HepG2 (cell line): ENCODE data around the gene CDC23. TPM values are rescaled to one million over a fixed set of nuclear protein-coding genes. Genes with fewer than 3 reads are reported as not detected.
A peak's percentile ranks its signal among the peaks of the same experiment; 100 is the strongest.

Source experiments
- CHCHD3 ChIP-seq: sonication (generic); formaldehyde crosslinking; IDR thresholded peaks from 2 replicates; pipeline ENCODE4 v1.8.0; 2022; ENCODE audit warnings: mild to moderate bottlenecking, missing genetic modification reagents, moderate library complexity
- NCOR1 ChIP-seq: fragments of 200-600 bp; sonication (generic); IDR thresholded peaks from 2 replicates; pipeline ENCODE4 v1.7.0; 2017; ENCODE audit warnings: antibody characterized with exemption, low read length, borderline replicate concordance
- NRL ChIP-seq: sonication (generic); formaldehyde crosslinking; IDR thresholded peaks from 2 replicates; pipeline ENCODE4 v1.5.0; 2020; ENCODE audit warnings: missing genetic modification reagents, mild to moderate bottlenecking, moderate library complexity, borderline replicate concordance
- PRMT3 ChIP-seq: sonication (generic); formaldehyde crosslinking; IDR thresholded peaks from 2 replicates; pipeline ENCODE4 v1.8.1; 2022; ENCODE audit warnings: low read depth, mild to moderate bottlenecking, moderate library complexity, missing genetic modification reagents, borderline replicate concordance
- ZBTB20 ChIP-seq: sonication (generic); formaldehyde crosslinking; IDR thresholded peaks from 2 replicates; pipeline ENCODE4 v1.8.1; 2023; ENCODE audit warnings: missing genetic modification reagents, low read depth, mild to moderate bottlenecking, borderline replicate concordance
- ZMYM3 ChIP-seq: sonication (generic); formaldehyde crosslinking; IDR thresholded peaks from 2 replicates; pipeline ENCODE4 v1.5.1; 2020; ENCODE audit warnings: mild to moderate bottlenecking, missing genetic modification reagents
- ZNF569 ChIP-seq: sonication (generic); formaldehyde crosslinking; IDR thresholded peaks from 2 replicates; pipeline ENCODE4 v1.5.0; 2020; ENCODE audit warnings: mild to moderate bottlenecking, missing genetic modification reagents, moderate library complexity, borderline replicate concordance
- ZNF672 ChIP-seq: sonication (generic); formaldehyde crosslinking; IDR thresholded peaks from 2 replicates; pipeline ENCODE4 v1.8.1; 2022; ENCODE audit warnings: missing genetic modification reagents
- ZSCAN21 ChIP-seq: sonication (generic); formaldehyde crosslinking; IDR thresholded peaks from 2 replicates; pipeline ENCODE4 v1.8.0; 2022; ENCODE audit warnings: mild to moderate bottlenecking, missing genetic modification reagents, moderate library complexity, borderline replicate concordance
- polyA plus RNA-seq, 8 experiments: library from polyadenylated mRNA; depleted of rRNA in 3 of 8; stranded (reverse) in 7 of 8; unstranded in 1 of 8; fragments of >200 nt; fragmentation: Illumina TruSeq in 4 of 8; extraction: Trizol in 4 of 8; gene quantifications; 2 replicates each; pipeline versions ENCODE4 v1.2.1 to v1.2.3, GENCODE V29; 2011 to 2016; ENCODE audit warnings: low read depth in 4 of 8, missing spikeins in 1 of 8, mixed read lengths in 1 of 8; ENCODE audit not compliant: insufficient read depth in 1 of 8
- total RNA-seq, 5 experiments: library from RNA; depleted of rRNA; stranded (reverse); fragments of >200 nt; fragmentation: Illumina TruSeq; extraction: Trizol; gene quantifications; 2 replicates each; pipeline ENCODE4 v1.2.3, GENCODE V29; 2016; ENCODE audit warnings: low read depth in 1 of 5
- TF ChIP-seq, protein P1 (sequence below): fragments of 450-650 bp; IDR thresholded peaks from 2 replicates; pipeline ENCODE4 v1.6.1; 2017
- TF ChIP-seq, protein P2 (sequence below): sonication (generic); formaldehyde crosslinking; IDR thresholded peaks from 2 replicates; pipeline ENCODE4 v1.8.0; 2022; ENCODE audit warnings: missing genetic modification reagents, low read depth, mild to moderate bottlenecking, borderline replicate concordance
- TF ChIP-seq, protein P3 (sequence below): sonication (generic); formaldehyde crosslinking; IDR thresholded peaks from 2 replicates; pipeline ENCODE4 v1.8.1; 2023; ENCODE audit warnings: mild to moderate bottlenecking, moderate library complexity, missing genetic modification reagents
- TF ChIP-seq, protein P4 (sequence below): sonication (generic); formaldehyde crosslinking; IDR thresholded peaks from 2 replicates; pipeline ENCODE4 v1.5.0; 2020; ENCODE audit warnings: mild to moderate bottlenecking, missing genetic modification reagents
- TF ChIP-seq, protein P5 (sequence below): fragments of 450-650 bp; IDR thresholded peaks from 2 replicates; pipeline ENCODE4 v1.6.1; 2017; ENCODE audit warnings: mild to moderate bottlenecking

The CDC23 gene
- total and polyA plus RNA-seq, 2 of the 13 experiments (the other 11 are each of a cell fraction or from before 2014, with no cell fraction given), result 38.3 to 47.7 TPM

DNA sequence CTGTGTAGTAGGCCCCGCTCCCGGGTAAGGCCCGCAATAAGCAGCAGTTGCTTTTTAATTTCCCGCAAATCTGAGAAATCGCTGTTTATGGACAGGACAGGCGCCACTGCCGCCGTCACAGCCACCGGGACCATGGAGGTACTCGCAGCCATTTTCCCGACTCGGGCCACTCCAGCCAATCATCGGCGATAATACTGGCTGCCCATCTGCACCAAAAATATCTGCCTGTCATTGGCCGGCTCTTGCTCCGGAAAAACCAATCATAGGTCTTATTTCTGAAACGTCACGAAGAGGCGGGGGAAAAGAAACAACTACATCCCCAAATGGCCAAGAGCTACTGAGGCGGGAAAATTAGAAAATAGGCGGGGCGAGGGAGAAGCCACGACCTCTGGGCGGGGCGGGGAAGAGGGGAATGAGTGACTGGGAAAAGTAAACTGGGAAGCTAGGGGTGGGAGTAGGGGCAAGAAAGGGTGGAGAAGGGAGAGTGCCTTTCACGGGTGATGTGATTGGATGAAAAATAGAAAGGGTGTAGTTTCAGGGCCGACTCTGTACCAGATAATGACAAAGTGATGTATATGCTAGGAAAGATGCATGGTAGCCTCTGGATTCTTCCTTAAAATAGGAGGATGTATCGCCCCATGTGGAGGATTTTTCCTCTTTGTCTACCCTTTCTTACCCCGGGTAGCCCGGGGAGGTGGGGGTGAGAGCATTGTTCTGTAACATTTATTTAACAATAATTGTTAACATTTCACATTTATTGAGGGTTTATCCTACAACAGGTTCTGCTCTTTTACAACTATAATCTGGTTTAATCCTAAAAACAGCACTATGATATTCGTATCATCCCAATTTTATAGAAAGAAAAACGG, at the start of gene CDC23 (continued):
- TF ChIP-seq NRL (CRISPR knock-in tag) (peak; percentile 92; the same call in 1 of the 2 replicates), CHCHD3 (CRISPR knock-in tag) (no peak), ZBTB20 (CRISPR knock-in tag) (peak; percentile 65; the same call in 1 of the 2 replicates), ZNF672 (CRISPR knock-in tag) (no peak), PRMT3 (CRISPR knock-in tag) (no peak), ZSCAN21 (CRISPR knock-in tag) (no peak), ZMYM3 (CRISPR knock-in tag) (no peak), NCOR1 (no peak), ZNF569 (CRISPR knock-in tag) (no peak)
- TF ChIP-seq, protein P1, sequence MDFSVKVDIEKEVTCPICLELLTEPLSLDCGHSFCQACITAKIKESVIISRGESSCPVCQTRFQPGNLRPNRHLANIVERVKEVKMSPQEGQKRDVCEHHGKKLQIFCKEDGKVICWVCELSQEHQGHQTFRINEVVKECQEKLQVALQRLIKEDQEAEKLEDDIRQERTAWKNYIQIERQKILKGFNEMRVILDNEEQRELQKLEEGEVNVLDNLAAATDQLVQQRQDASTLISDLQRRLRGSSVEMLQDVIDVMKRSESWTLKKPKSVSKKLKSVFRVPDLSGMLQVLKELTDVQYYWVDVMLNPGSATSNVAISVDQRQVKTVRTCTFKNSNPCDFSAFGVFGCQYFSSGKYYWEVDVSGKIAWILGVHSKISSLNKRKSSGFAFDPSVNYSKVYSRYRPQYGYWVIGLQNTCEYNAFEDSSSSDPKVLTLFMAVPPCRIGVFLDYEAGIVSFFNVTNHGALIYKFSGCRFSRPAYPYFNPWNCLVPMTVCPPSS, result no peak
- TF ChIP-seq, protein P2, sequence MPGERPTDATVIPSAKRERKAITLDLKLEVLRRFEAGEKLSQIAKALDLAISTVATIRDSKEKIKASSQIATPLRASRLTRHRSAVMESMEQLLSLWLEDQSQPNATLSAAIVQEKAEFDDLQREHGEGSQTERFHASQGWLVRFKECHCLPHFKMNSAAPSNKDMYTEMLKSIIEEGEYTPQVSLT (CRISPR knock-in tag), result no peak
- TF ChIP-seq, protein P3, sequence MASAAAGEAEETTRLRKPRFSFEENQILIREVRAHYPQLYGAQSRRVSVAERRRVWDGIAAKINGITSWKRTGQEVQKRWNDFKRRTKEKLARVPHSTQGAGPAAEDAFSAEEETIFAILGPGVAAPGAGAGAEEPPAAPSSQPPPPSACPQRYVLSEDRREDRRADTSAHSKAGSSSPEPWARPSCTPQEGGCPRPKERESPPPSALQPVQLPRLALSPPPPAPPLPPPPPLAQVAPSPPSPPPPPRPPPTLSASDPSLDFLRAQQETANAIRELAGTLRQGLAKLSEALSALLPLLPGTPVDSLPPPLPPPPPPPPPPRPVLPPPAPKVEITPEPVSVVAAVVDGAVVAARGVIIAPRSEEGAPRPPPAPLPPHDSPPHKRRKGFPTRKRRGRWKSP (CRISPR knock-in tag), result 0 out of 2 replicates have a peak, but pooled peaks have one; percentile 52
- TF ChIP-seq, protein P4, sequence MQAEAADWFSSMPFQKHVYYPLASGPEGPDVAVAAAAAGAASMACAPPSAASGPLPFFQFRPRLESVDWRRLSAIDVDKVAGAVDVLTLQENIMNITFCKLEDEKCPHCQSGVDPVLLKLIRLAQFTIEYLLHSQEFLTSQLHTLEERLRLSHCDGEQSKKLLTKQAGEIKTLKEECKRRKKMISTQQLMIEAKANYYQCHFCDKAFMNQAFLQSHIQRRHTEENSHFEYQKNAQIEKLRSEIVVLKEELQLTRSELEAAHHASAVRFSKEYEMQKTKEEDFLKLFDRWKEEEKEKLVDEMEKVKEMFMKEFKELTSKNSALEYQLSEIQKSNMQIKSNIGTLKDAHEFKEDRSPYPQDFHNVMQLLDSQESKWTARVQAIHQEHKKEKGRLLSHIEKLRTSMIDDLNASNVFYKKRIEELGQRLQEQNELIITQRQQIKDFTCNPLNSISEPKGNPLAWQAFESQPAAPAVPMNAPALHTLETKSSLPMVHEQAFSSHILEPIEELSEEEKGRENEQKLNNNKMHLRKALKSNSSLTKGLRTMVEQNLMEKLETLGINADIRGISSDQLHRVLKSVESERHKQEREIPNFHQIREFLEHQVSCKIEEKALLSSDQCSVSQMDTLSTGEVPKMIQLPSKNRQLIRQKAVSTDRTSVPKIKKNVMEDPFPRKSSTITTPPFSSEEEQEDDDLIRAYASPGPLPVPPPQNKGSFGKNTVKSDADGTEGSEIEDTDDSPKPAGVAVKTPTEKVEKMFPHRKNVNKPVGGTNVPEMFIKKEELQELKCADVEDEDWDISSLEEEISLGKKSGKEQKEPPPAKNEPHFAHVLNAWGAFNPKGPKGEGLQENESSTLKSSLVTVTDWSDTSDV (CRISPR knock-in tag), result peak; percentile 80; the same call in 1 of the 2 replicates
- TF ChIP-seq, protein P5, sequence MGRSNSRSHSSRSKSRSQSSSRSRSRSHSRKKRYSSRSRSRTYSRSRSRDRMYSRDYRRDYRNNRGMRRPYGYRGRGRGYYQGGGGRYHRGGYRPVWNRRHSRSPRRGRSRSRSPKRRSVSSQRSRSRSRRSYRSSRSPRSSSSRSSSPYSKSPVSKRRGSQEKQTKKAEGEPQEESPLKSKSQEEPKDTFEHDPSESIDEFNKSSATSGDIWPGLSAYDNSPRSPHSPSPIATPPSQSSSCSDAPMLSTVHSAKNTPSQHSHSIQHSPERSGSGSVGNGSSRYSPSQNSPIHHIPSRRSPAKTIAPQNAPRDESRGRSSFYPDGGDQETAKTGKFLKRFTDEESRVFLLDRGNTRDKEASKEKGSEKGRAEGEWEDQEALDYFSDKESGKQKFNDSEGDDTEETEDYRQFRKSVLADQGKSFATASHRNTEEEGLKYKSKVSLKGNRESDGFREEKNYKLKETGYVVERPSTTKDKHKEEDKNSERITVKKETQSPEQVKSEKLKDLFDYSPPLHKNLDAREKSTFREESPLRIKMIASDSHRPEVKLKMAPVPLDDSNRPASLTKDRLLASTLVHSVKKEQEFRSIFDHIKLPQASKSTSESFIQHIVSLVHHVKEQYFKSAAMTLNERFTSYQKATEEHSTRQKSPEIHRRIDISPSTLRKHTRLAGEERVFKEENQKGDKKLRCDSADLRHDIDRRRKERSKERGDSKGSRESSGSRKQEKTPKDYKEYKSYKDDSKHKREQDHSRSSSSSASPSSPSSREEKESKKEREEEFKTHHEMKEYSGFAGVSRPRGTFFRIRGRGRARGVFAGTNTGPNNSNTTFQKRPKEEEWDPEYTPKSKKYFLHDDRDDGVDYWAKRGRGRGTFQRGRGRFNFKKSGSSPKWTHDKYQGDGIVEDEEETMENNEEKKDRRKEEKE, result no peak
